GM12878 (cell line): Measurements from ENCODE around the gene PRR20C. TPM values are rescaled to one million over a fixed set of nuclear protein-coding genes. Genes with fewer than 3 reads are reported as not detected.
"Not testable (repeated sequence)": the region's sequence is repeated elsewhere in the genome, so short reads cannot be mapped to it uniquely, and the experiment has no call there.

Source experiments
- ATAC-seq: fragments of 200-7000 bp; cut with Tn5 transposase; 3 replicates; pipeline ENCODE4 v1.9.1; 2020; ENCODE audit warnings: mild to moderate bottlenecking, moderate library complexity
- BruUV-seq: library from RNA; stranded (reverse); fragments of 400-500 nt; replicated peaks from 2 replicates; lab custom pipeline; 2021; lab: Mats Ljungman, UMichigan
- CTCF ChIA-PET: fragments of 300-600 bp; sonication (Branson Sonifier 250); formaldehyde crosslinking; extraction: SDS; loops from one replicate; lab custom pipeline; 2021; ENCODE audit warnings: inconsistent platforms; lab: Yijun Ruan, JAX
- POLR2A ChIA-PET: fragments of 350-600 bp; formaldehyde crosslinking; extraction: SDS; loops from one replicate; lab custom pipeline; 2021; ENCODE audit warnings: inconsistent platforms; lab: Charles Lee
- RAD21 ChIA-PET: fragments of 300-600 bp; sonication (Branson Sonifier 250); formaldehyde crosslinking; loops from one replicate; lab custom pipeline; 2023; ENCODE audit warnings: antibody characterized with exemption; ENCODE audit not compliant: unreplicated experiment; lab: Charles Lee
- SMC1A ChIA-PET: fragments of 300-600 bp; sonication (Branson Sonifier 250); formaldehyde crosslinking; loops from one replicate; lab custom pipeline; 2023; ENCODE audit not compliant: unreplicated experiment, uncharacterized antibody; lab: Charles Lee
- DNase-seq: peaks from one replicate; pipeline ENCODE4 v3.0.0-alpha.2; 2011; ENCODE audit warnings: low read depth, low spot score
- FAIRE-seq: peaks from 3 replicates; lab custom pipeline; 2011; peaks lifted over from hg19 to GRCh38; lab: Jason Lieb, UNC
- H2AFZ ChIP-seq: 2 replicates; pipeline ENCODE4 v1.6.0; 2011; ENCODE audit warnings: low read depth, low read length, control low read depth; ENCODE audit not compliant: control insufficient read depth
- H3K27ac ChIP-seq: 2 replicates; pipeline ENCODE4 v1.5.1; 2011; ENCODE audit warnings: control low read depth; ENCODE audit not compliant: control insufficient read depth, insufficient read depth
- H3K27me3 ChIP-seq, 2 experiments: replicated peaks in 1 of 2; 2 replicates each; pipeline versions ENCODE4 v1.6.0 to v1.6.1; 2011; ENCODE audit warnings: low read length in 1 of 2; ENCODE audit not compliant: control insufficient read depth in 2 of 2, insufficient read depth in 2 of 2
- H3K36me3 ChIP-seq, 2 experiments: 2 replicates each; pipeline ENCODE4 v1.5.1; 2011; ENCODE audit warnings: low read length in 1 of 2; ENCODE audit not compliant: control insufficient read depth in 2 of 2, insufficient read depth in 2 of 2
- H3K4me1 ChIP-seq: 2 replicates; pipeline ENCODE4 v1.6.1; 2011; ENCODE audit warnings: mild to moderate bottlenecking, low read length, moderate library complexity, mixed read lengths; ENCODE audit not compliant: control insufficient read depth, insufficient read depth
- H3K4me2 ChIP-seq: 2 replicates; pipeline ENCODE4 v1.6.0; 2011; ENCODE audit warnings: control low read depth; ENCODE audit not compliant: control insufficient read depth, insufficient read depth
- H3K4me3 ChIP-seq: fragments of 200-600 bp; sonication (generic); 2 replicates; pipeline ENCODE4 v1.5.1; 2016
- H3K79me2 ChIP-seq: 2 replicates; pipeline ENCODE4 v1.6.0; 2011; ENCODE audit warnings: low read length; ENCODE audit not compliant: control insufficient read depth, insufficient read depth
- H3K9ac ChIP-seq: 2 replicates; pipeline ENCODE4 v1.8.0; 2011; ENCODE audit warnings: low read length, control low read depth, mixed read lengths; ENCODE audit not compliant: control insufficient read depth, insufficient read depth
- H3K9me3 ChIP-seq: replicated peaks from 3 replicates; pipeline ENCODE4 v1.5.1; 2011; ENCODE audit warnings: mild to moderate bottlenecking, low read length; ENCODE audit not compliant: control insufficient read depth, insufficient read depth
- H4K20me1 ChIP-seq: 2 replicates; pipeline ENCODE4 v1.6.0; 2011; ENCODE audit not compliant: control insufficient read depth, insufficient read depth
- CHD4 ChIP-seq: fragments of 200-600 bp; sonication (generic); IDR thresholded peaks from 2 replicates; pipeline ENCODE4 v1.6.1; 2016; ENCODE audit warnings: mild to moderate bottlenecking
- CREM ChIP-seq: IDR thresholded peaks from 2 replicates; pipeline ENCODE4 v1.6.1; 2014; ENCODE audit warnings: antibody characterized with exemption, low read depth
- PAX8 ChIP-seq: fragments of 450-650 bp; IDR thresholded peaks from 2 replicates; pipeline ENCODE4 v1.6.1; 2017; ENCODE audit warnings: mild to moderate bottlenecking, moderate library complexity
- POLR2A ChIP-seq: IDR thresholded peaks from 2 replicates; pipeline ENCODE4 v1.6.1; 2011; ENCODE audit warnings: low read depth, mild to moderate bottlenecking, low read length
- RAD51 ChIP-seq: fragments of 450-650 bp; IDR thresholded peaks from 2 replicates; pipeline ENCODE4 v1.6.1; 2016; ENCODE audit warnings: moderate library complexity, mild to moderate bottlenecking, inconsistent platforms
- RB1 ChIP-seq: fragments of 450-650 bp; formaldehyde crosslinking; IDR thresholded peaks from 2 replicates; pipeline ENCODE4 v1.6.1; 2017; ENCODE audit warnings: mild to moderate bottlenecking, borderline replicate concordance
- ZSCAN29 ChIP-seq: fragments of 450-650 bp; IDR thresholded peaks from 2 replicates; pipeline ENCODE4 v1.6.1; 2017; ENCODE audit warnings: mild to moderate bottlenecking, moderate library complexity
- ZZZ3 ChIP-seq: IDR thresholded peaks from 2 replicates; pipeline ENCODE4 v1.6.1; 2011; ENCODE audit warnings: low read depth; ENCODE audit not compliant: control insufficient read depth, insufficient read length
- WGBS: methylation state at CpG from one replicate; pipeline ENCODE4 v1.1.6; 2016; ENCODE audit warnings: low lambda C conversion rate; ENCODE audit not compliant: insufficient replicate concordance, insufficient coverage; ENCODE audit errors: missing lambda C conversion rate; 5-methylcytosine and 5-hydroxymethylcytosine counted together
- in situ Hi-C: fragments of 300-500 bp; cut with MboI; formaldehyde crosslinking; loops from 9 replicates; pipeline ENCODE4 v1.14.3; 2018; ENCODE audit warnings: mixed read lengths
- intact Hi-C: fragments of 100-400 bp; cut with micrococcal nuclease; formaldehyde crosslinking; loops from one replicate; pipeline ENCODE4 v1.14.2; 2022; ENCODE audit not compliant: unreplicated experiment
- polyA plus RNA-seq, 11 experiments: library from polyadenylated mRNA; depleted of rRNA in 4 of 11; unstranded in 6 of 11; stranded (reverse) in 5 of 11; fragments of >200 nt; fragmentation: Nextera tagmentation in 4 of 11; fragmentation: Illumina TruSeq in 1 of 11; extraction: Ambion mirVana in 4 of 11; extraction: Trizol in 1 of 11; gene quantifications; 1 replicate in 1 of 11; 2 replicates in 10 of 11; pipeline versions ENCODE4 v1.2.1 to v1.2.3, GENCODE V29; 2011 to 2016; ENCODE audit warnings: inconsistent platforms in 2 of 11, missing spikeins in 2 of 11, low read depth in 1 of 11
- total RNA-seq, 4 experiments: library from RNA; depleted of rRNA in 3 of 4; stranded (reverse); fragments of >200 nt in 3 of 4; fragmentation: Illumina TruSeq in 1 of 4; extraction: Trizol in 1 of 4; gene quantifications; 2 replicates each; pipeline versions ENCODE4 v1.2.1 to v1.2.3, GENCODE V29; 2013 to 2021
- TF ChIP-seq, protein P1 (sequence below): fragments of 450-650 bp; IDR thresholded peaks from 2 replicates; pipeline ENCODE4 v1.6.1; 2016; ENCODE audit warnings: mild to moderate bottlenecking
- TF ChIP-seq, protein P2 (sequence below): fragments of 450-650 bp; IDR thresholded peaks from 2 replicates; pipeline ENCODE4 v1.6.1; 2016; ENCODE audit warnings: mild to moderate bottlenecking
- TF ChIP-seq, protein P3 (sequence below): IDR thresholded peaks from 2 replicates; pipeline ENCODE4 v1.6.1; 2011; ENCODE audit warnings: borderline replicate concordance, low read depth, mild to moderate bottlenecking, moderate library complexity, mixed read lengths, low read length; ENCODE audit not compliant: insufficient read depth; ENCODE audit errors: extremely low read length
- TF ChIP-seq, protein P4 (sequence below): IDR thresholded peaks from 2 replicates; pipeline ENCODE4 v1.6.1; 2011; ENCODE audit warnings: borderline replicate concordance, low read depth, mild to moderate bottlenecking, moderate library complexity, low read length; ENCODE audit not compliant: insufficient read depth, poor library complexity, severe bottlenecking

PRR20C gene
- total and polyA plus RNA-seq, 10 of the 15 experiments (the other 5 are each of a cell fraction or from before 2014, with no cell fraction given) = not detected

DNA sequence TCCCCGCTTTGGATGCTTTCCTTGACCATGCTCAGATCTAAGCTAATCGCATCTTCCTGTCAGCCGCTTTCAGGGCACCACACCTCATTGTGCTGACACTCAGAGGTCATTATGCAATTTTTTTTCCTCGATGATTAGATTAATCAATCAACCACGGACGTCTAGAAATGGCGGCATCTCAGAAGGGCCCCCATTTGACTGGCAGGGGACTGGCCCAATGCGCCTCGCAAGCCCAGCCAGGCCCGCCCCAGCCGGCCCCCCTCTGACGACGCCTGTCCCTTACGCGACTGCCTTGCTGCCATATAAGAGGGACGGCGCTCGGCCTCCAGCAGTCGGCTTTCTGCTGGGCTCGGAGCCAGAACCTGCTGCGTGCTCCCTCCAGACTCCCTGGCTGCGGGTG is 13.0 kb downstream of the PRR20C start, which contains the start of gene PRR20E:
Gene PRR20E (plus strand): TSS at position 301 of the 400 bp plus-strand sequence. CDS start 387 bp downstream, outside the sequence.
- H3K4me2 ChIP-seq, in situ Hi-C loops, H2AFZ ChIP-seq, H3K4me1 ChIP-seq, ATAC-seq, CTCF ChIA-PET, DNase-seq, H3K9ac ChIP-seq, H3K9me3 ChIP-seq, FAIRE-seq, RAD21 ChIA-PET, H3K27ac ChIP-seq, POLR2A ChIA-PET, H3K79me2 ChIP-seq, intact Hi-C loops, H3K4me3 ChIP-seq, H3K36me3 ChIP-seq, BruUV-seq, H3K27me3 ChIP-seq, SMC1A ChIA-PET, H4K20me1 ChIP-seq: not testable (repeated sequence)
- no CpG with 5 or more reads among the region's 22 CpGs for WGBS

DNA sequence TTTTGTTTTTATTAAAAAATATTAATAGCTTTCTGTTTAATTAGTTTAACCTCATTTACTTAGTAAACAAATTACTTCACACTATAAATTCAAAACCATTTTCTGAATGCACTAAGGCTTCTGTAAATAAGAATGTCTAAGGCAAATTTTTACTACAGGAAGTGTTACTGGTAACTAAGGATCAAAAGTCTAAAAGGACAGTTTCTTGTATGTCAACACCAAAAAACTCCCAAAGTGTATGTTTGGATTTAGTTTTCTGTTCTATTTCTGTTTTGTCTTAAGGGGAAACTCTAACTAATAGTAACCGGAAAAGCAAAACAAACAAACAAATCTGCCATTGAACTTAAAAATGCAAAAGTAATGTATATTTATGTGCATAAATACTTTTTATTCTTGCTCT is 37.8 kb downstream of the PRR20C start:
- ChIA-PET POLR2A (no interaction called here), RAD21 (no interaction called here), CTCF (no interaction called here), SMC1A (no interaction called here)
- TF ChIP-seq ZZZ3 (no peak), RAD51 (no peak), ZSCAN29 (no peak), POLR2A (no peak), PAX8 (no peak), CREM (no peak), RB1 (no peak), CHD4 (no peak)
- TF ChIP-seq, protein P1, sequence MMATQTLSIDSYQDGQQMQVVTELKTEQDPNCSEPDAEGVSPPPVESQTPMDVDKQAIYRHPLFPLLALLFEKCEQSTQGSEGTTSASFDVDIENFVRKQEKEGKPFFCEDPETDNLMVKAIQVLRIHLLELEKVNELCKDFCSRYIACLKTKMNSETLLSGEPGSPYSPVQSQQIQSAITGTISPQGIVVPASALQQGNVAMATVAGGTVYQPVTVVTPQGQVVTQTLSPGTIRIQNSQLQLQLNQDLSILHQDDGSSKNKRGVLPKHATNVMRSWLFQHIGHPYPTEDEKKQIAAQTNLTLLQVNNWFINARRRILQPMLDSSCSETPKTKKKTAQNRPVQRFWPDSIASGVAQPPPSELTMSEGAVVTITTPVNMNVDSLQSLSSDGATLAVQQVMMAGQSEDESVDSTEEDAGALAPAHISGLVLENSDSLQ = no peak
- TF ChIP-seq, protein P2, sequence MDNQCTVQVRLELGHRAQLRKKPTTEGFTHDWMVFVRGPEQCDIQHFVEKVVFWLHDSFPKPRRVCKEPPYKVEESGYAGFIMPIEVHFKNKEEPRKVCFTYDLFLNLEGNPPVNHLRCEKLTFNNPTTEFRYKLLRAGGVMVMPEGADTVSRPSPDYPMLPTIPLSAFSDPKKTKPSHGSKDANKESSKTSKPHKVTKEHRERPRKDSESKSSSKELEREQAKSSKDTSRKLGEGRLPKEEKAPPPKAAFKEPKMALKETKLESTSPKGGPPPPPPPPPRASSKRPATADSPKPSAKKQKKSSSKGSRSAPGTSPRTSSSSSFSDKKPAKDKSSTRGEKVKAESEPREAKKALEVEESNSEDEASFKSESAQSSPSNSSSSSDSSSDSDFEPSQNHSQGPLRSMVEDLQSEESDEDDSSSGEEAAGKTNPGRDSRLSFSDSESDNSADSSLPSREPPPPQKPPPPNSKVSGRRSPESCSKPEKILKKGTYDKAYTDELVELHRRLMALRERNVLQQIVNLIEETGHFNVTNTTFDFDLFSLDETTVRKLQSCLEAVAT = no peak
- TF ChIP-seq, protein P3, sequence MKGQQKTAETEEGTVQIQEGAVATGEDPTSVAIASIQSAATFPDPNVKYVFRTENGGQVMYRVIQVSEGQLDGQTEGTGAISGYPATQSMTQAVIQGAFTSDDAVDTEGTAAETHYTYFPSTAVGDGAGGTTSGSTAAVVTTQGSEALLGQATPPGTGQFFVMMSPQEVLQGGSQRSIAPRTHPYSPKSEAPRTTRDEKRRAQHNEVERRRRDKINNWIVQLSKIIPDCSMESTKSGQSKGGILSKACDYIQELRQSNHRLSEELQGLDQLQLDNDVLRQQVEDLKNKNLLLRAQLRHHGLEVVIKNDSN = no peak
- TF ChIP-seq, protein P4, sequence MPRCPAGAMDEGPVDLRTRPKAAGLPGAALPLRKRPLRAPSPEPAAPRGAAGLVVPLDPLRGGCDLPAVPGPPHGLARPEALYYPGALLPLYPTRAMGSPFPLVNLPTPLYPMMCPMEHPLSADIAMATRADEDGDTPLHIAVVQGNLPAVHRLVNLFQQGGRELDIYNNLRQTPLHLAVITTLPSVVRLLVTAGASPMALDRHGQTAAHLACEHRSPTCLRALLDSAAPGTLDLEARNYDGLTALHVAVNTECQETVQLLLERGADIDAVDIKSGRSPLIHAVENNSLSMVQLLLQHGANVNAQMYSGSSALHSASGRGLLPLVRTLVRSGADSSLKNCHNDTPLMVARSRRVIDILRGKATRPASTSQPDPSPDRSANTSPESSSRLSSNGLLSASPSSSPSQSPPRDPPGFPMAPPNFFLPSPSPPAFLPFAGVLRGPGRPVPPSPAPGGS = no peak
- Histone ChIP-seq H3K9ac (no peak overlapping the region), H3K4me2 (no peak overlapping the region), H3K9me3 (no peaks in the 10 kb centered on the region), H4K20me1 (no peaks in the 10 kb centered on the region), H3K27ac (no peak overlapping the region), H3K4me1 (no peaks in the 10 kb centered on the region), H3K4me3 (no peak overlapping the region), H3K27me3 (no peaks in the 10 kb centered on the region), H2AFZ (no peak overlapping the region), H3K79me2 (no peaks in the 10 kb centered on the region), H3K36me3 (no peaks in the 10 kb centered on the region)
- no TSS peak for BruUV-seq
- ATAC-seq (no peak), FAIRE-seq (no peak), DNase-seq (no peak)
- intact Hi-C loops = no loop called here
- in situ Hi-C loops = no loop called here
- 65% methylated on average over 1 of the region's 1 CpG for WGBS
